BLaER1 treated with 17β-estradiol and CSF1 and Interleukin-3, amounts not matched to agents 10 nM and 100 nM (cell line): ENCODE measurements around the gene SORCS2.

Experiments
- H3K27ac ChIP-seq, 11 experiments: shearing (Covaris generic); formaldehyde crosslinking; 2 replicates each; pipeline ENCODE4 v1.8.1; 2022
- H3K27me3 ChIP-seq, 11 experiments: shearing (Covaris generic); formaldehyde crosslinking; 2 replicates each; pipeline ENCODE4 v1.8.1; 2022
- H3K36me3 ChIP-seq, 11 experiments: shearing (Covaris generic); formaldehyde crosslinking; 2 replicates each; pipeline ENCODE4 v1.8.1; 2022
- H3K4me1 ChIP-seq, 10 experiments: shearing (Covaris generic); formaldehyde crosslinking; 2 replicates each; pipeline ENCODE4 v1.8.1; 2022
- H3K4me2 ChIP-seq, 11 experiments: shearing (Covaris generic); formaldehyde crosslinking; 2 replicates each; pipeline ENCODE4 v1.8.1; 2022
- H3K4me3 ChIP-seq, 10 experiments: shearing (Covaris generic); formaldehyde crosslinking; 2 replicates each; pipeline ENCODE4 v1.8.1; 2022
- H3K9ac ChIP-seq, 11 experiments: shearing (Covaris generic); formaldehyde crosslinking; 2 replicates each; pipeline ENCODE4 v1.8.1; 2022
- H3K9me3 ChIP-seq, 11 experiments: shearing (Covaris generic); formaldehyde crosslinking; replicated peaks in 1 of 11; 2 replicates each; pipeline ENCODE4 v1.8.1; 2022
- H4K20me1 ChIP-seq, 11 experiments: shearing (Covaris generic); formaldehyde crosslinking; 2 replicates each; pipeline ENCODE4 v1.8.1; 2022
- Cebpa-rat ChIP-seq, 11 experiments: shearing (Covaris generic); IDR thresholded peaks; 2 replicates each; pipeline ENCODE4 v1.8.1; 2022

SORCS2 gene

DNA sequence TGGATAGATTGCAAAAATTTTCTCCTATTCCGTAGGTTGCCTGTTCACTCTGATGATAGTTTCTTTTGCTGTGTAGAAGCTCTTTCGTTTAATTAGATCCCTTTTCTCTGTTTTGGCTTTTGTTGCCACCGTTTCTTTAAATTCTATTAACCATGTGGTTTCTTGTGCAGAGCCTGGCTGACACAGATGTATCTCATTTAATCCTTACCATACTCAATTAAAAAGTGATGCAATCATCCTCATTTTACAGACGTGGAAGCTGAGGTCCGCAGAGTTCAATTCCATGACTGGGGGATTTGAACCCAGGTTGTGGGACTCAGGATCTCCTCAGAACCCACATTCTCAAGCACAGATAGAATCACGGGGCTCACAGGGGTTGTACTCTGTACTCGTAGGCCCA is 66.7 kb downstream of the SORCS2 start:
- Histone ChIP-seq H4K20me1 (peaks cover 0 to 12% (median 4%) of the 10 kb centered on the region in 11 experiments; a peak in 6 of 22 replicates), H3K9me3 (peaks cover 0 to 14% (median 0%) of the 10 kb centered on the region in 11 experiments; a peak in 5 of 22 replicates), H3K27me3 (no peaks in the 10 kb centered on the region), H3K27ac (no peak overlapping the region), H3K4me3 (no peak overlapping the region), H3K9ac (no peak overlapping the region), H3K4me2 (no peak overlapping the region), H3K36me3 (no peaks in the 10 kb centered on the region), H3K4me1 (peaks cover 0 to 47% (median 34%) of the 10 kb centered on the region in 10 experiments; a peak in 16 of 20 replicates)
- TF ChIP-seq Cebpa-rat (IDR thresholded peaks at IDR 0.05) = peak in 2 of 11 experiments; percentile 8 to 39; a peak in 2 of 22 replicates

DNA sequence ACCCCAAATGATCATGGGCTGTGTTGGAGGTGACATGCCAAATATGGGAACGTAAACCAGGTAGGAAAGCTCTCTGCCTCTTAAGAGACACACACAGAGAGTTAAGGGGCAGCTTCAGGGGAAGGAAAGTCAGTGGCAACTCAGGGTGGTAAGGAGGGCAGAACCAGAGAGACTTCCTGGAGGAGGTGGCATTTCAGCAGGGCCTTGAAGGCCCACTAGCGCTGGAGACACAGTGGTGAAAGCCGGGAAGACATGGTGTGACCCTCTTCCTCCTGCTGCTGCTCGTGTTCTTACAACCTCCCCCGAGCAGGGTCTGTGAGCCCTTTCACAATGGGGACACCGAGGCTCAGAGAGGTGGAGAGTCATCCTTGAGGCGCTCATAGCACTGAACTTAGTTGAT is 68.2 kb downstream of the SORCS2 start:
- Histone ChIP-seq H3K9ac (no peak overlapping the region), H3K4me2 (no peak overlapping the region; a peak in 2 of 22 replicates), H3K36me3 (no peaks in the 10 kb centered on the region), H3K27me3 (no peaks in the 10 kb centered on the region), H3K4me1 (peaks cover 0 to 32% (median 19%) of the 10 kb centered on the region in 10 experiments; a peak in 15 of 20 replicates), H4K20me1 (peaks cover 0 to 14% (median 0%) of the 10 kb centered on the region in 11 experiments; a peak in 1 of 22 replicates), H3K4me3 (no peak overlapping the region), H3K27ac (no peak overlapping the region), H3K9me3 (peaks cover 0 to 14% (median 0%) of the 10 kb centered on the region in 11 experiments; a peak in 5 of 22 replicates)
- TF ChIP-seq Cebpa-rat (IDR thresholded peaks at IDR 0.05) = no peak

DNA sequence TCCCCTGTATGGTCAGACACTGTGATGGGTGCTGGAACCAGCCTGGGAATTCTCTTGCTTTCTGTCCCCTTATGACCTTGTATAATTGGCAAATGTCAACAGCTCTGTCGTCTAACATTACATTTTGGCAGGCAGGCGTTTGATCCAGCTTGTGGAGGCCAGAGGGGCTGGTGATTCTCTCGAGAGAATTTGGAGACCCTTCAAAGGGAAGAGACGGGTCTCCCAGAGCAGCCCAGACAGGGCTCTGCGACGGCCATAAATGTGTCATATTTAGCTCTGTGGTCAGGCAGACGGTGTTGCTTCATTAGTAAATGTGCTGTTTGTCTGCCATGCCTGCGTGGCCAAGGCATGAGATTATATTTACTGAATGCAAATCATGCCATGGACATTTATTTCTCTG is 68.7 kb downstream of the SORCS2 start:
- Histone ChIP-seq H3K9ac (no peak overlapping the region), H4K20me1 (peaks cover 0 to 14% (median 0%) of the 10 kb centered on the region in 11 experiments; a peak in 1 of 22 replicates), H3K4me2 (peak overlapping the region in 2 of 11 experiments; percentile 24 to 25; a peak in 3 of 22 replicates), H3K36me3 (no peaks in the 10 kb centered on the region), H3K27ac (no peak overlapping the region), H3K4me3 (no peak overlapping the region), H3K4me1 (peaks cover 0 to 26% (median 14%) of the 10 kb centered on the region in 10 experiments; a peak in 14 of 20 replicates), H3K27me3 (no peaks in the 10 kb centered on the region), H3K9me3 (peaks cover 0 to 14% (median 0%) of the 10 kb centered on the region in 11 experiments; a peak in 5 of 22 replicates)
- no peak for TF ChIP-seq Cebpa-rat (IDR thresholded peaks at IDR 0.05)

DNA sequence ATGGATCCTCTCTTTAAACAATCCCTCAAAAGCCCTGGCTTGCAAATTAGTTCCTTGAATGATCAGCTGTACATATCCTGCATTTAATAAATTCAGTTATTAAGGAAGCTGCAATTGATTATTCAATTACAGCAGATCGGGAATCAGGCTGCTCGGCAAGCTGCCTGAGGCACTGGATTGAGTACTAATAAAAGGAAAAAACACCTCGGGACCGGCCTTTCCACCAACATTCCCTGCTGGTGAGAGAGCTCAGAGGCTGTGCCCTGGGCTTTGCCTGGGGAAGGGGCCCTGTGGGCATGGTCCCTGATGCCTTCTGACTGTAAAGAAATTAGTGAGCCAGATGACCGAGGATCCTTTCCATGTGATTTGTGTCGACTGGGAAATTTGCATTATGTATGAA is 69.2 kb downstream of the SORCS2 start:
- Histone ChIP-seq H3K9ac (no peak overlapping the region), H3K27ac (no peak overlapping the region), H4K20me1 (peaks cover 0 to 14% (median 0%) of the 10 kb centered on the region in 11 experiments; a peak in 1 of 22 replicates), H3K4me3 (no peak overlapping the region), H3K27me3 (no peaks in the 10 kb centered on the region), H3K9me3 (peaks cover 0 to 14% (median 0%) of the 10 kb centered on the region in 11 experiments; a peak in 5 of 22 replicates), H3K4me2 (0 out of 22 replicates have a peak overlapping the region, but pooled peaks of 1 of the 11 experiments have one; percentile 24), H3K4me1 (peaks cover 0 to 22% (median 9%) of the 10 kb centered on the region in 10 experiments; a peak in 15 of 20 replicates), H3K36me3 (no peaks in the 10 kb centered on the region)
- TF ChIP-seq Cebpa-rat (IDR thresholded peaks at IDR 0.05) = no peak

DNA sequence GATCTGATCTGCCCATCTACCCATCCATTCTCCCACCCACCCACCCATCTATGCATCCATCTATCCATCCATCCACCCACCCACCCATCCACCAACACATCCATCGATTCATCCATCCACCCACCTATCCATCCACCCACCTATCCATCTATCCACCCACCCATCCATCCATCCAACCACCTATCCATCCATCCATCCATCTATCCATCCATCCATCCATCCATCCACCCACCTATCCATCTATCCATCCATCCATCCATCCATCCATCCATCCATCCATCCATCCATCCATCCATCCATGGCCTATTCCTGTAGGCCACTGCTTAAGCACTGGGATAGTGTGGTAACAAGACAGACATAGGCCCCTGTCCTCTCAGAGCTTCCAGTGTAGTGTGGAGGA is 69.8 kb downstream of the SORCS2 start:
- no peak overlapping the region for H3K9ac ChIP-seq
- peaks cover 0 to 14% (median 0%) of the 10 kb centered on the region in 11 experiments; a peak in 1 of 22 replicates for H4K20me1 ChIP-seq
- no peak overlapping the region for H3K4me3 ChIP-seq
- peaks cover 0 to 16% (median 4%) of the 10 kb centered on the region in 10 experiments; a peak in 13 of 20 replicates for H3K4me1 ChIP-seq
- H3K4me2 ChIP-seq = no peak overlapping the region
- H3K9me3 ChIP-seq = peaks cover 0 to 14% (median 0%) of the 10 kb centered on the region in 11 experiments; a peak in 5 of 22 replicates
- no peak overlapping the region for H3K27ac ChIP-seq
- no peak for TF ChIP-seq Cebpa-rat (IDR thresholded peaks at IDR 0.05)
- no peaks in the 10 kb centered on the region for H3K36me3 ChIP-seq
- H3K27me3 ChIP-seq = no peaks in the 10 kb centered on the region

DNA sequence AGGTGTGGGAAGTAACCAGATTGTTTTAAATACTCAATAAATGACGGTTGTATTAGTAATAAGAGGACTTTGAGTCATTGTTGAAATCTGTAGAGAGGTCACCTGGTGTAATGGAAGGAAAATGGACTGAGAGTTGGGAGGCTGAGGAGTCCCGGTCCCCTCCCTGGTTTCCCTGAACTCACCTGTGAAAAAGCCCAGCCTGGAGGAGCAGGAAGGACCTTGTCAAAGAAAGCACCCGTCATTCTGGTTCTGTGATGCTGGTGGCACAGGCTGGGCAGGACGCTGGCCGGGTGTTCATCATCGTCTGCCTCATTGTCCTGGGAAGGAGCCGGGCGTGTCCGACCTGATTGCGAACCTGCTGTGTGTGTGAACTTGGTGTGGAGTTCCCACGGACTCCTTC is 70.8 kb downstream of the SORCS2 start:
- Histone ChIP-seq H4K20me1 (peaks cover 0 to 14% (median 0%) of the 10 kb centered on the region in 11 experiments; a peak in 1 of 22 replicates), H3K27me3 (no peaks in the 10 kb centered on the region), H3K4me1 (peaks cover 0 to 9% (median 2%) of the 10 kb centered on the region in 10 experiments; a peak in 6 of 20 replicates), H3K36me3 (no peaks in the 10 kb centered on the region), H3K9ac (no peak overlapping the region), H3K9me3 (peaks cover 0 to 14% (median 0%) of the 10 kb centered on the region in 11 experiments; a peak in 5 of 22 replicates), H3K4me3 (no peak overlapping the region), H3K4me2 (no peak overlapping the region), H3K27ac (no peak overlapping the region)
- no peak for TF ChIP-seq Cebpa-rat (IDR thresholded peaks at IDR 0.05)

DNA sequence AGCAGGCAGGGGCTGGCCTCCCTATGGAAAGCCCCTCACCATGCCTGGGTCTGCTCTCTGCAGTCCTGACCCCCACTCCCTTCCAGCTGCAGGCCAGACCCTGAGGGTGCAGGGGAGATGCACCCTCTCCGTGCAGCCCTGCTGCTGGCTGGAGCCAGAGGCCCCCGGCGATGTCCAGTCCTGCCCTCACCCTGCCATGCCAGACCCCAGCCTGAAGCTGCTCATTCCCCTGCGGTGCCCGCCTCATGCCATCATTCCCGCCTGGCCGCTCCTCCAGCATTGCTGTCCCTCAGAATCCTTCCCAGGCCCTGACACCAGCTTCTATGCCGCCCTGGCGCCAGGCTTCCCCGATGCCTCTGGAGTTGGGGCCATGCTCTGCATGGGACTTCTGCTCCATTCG is 72.4 kb downstream of the SORCS2 start:
- no peak overlapping the region for H3K4me3 ChIP-seq

DNA sequence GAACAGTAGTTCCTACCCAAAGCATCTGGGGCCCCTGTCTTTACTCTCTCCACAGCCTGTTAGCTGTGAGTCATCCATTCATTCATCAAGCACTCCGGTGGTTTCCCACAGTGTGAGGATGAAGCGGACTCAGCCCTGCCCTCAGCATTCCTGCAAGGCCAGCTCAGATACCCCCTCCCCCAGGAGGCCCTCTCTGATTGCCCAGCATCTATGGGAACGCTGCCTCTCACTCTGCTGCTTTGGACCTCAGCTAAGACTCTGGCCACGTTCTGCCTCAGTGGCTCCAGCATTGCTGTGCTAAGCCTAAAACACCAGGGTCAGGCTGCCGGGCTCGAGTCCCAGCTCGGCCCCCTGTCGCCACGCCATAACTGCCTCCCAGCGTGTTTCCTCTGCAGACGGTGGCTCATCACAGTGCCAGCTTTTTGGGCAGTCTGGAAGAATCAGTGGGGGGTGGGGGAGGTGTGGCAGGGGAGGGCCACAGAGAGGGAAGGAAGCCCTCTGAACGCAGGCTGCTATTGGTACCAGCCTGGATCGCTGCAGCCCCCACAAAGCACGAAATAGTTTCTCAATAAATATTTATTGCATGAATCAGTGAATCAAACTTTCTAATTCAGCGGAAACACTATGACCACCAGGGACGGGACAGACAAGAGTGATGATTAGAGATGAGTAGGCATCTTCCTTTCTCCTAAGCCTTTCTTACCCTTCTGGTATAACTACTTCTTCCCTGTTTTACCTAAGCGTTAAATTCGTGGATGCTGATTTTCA is 74.4 kb downstream of the SORCS2 start:
- H3K4me1 ChIP-seq = peaks cover 0 to 6% (median 0%) of the 10 kb centered on the region in 10 experiments; a peak in 2 of 20 replicates
- no peak overlapping the region for H3K9ac ChIP-seq

More for the DNA sequence above, 72.4 kb downstream of the SORCS2 start:
- H3K9me3 ChIP-seq = peaks cover 0 to 8% (median 0%) of the 10 kb centered on the region in 11 experiments; a peak in 3 of 22 replicates
- peaks cover 0 to 9% (median 2%) of the 10 kb centered on the region in 10 experiments; a peak in 6 of 20 replicates for H3K4me1 ChIP-seq
- no peak overlapping the region for H3K9ac ChIP-seq
- no peak overlapping the region for H3K4me2 ChIP-seq
- TF ChIP-seq Cebpa-rat (IDR thresholded peaks at IDR 0.05) = no peak
- H4K20me1 ChIP-seq = peaks cover 0 to 14% (median 0%) of the 10 kb centered on the region in 11 experiments; a peak in 1 of 22 replicates
- H3K27me3 ChIP-seq = no peaks in the 10 kb centered on the region
- no peaks in the 10 kb centered on the region for H3K36me3 ChIP-seq
- no peak overlapping the region for H3K27ac ChIP-seq

DNA sequence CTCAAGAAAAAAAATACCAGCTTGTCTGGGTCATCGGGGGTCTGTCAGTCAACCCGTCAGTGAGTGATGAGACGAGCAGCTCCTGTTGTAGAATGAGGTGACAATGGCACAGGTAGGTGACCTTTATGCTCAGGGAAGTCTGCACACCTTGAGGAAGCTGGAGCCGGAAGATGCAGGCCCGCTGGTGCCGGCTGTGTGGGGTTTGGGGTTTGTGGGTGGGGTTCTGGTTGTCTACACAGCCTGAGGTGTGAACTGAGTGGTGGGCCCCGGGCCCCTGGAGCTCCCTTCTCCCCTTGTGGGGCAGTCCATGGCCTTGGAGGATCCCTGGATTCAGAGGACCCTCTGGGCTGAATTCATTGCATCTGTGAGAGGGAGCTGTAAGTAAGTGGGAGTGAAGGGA is 75.5 kb downstream of the SORCS2 start:
- no peak overlapping the region for H3K4me2 ChIP-seq

More for the DNA sequence above, 74.4 kb downstream of the SORCS2 start:
- H3K4me3 ChIP-seq = no peak overlapping the region
- H3K27me3 ChIP-seq = no peaks in the 10 kb centered on the region
- H4K20me1 ChIP-seq = peaks cover 0 to 14% (median 0%) of the 10 kb centered on the region in 11 experiments; a peak in 1 of 22 replicates
- no peaks in the 10 kb centered on the region for H3K9me3 ChIP-seq
- H3K4me2 ChIP-seq = no peak overlapping the region; a peak in 1 of 22 replicates
- TF ChIP-seq Cebpa-rat (IDR thresholded peaks at IDR 0.05) = no peak
- no peak overlapping the region for H3K27ac ChIP-seq
- H3K36me3 ChIP-seq = no peaks in the 10 kb centered on the region

More for the DNA sequence above, 75.5 kb downstream of the SORCS2 start:
- Histone ChIP-seq H3K9ac (no peak overlapping the region), H3K36me3 (no peaks in the 10 kb centered on the region), H3K4me3 (no peak overlapping the region), H3K4me1 (peaks cover 0 to 6% (median 0%) of the 10 kb centered on the region in 10 experiments; a peak in 2 of 20 replicates), H3K9me3 (no peaks in the 10 kb centered on the region), H3K27me3 (no peaks in the 10 kb centered on the region), H4K20me1 (peaks cover 0 to 14% (median 0%) of the 10 kb centered on the region in 11 experiments; a peak in 1 of 22 replicates), H3K27ac (no peak overlapping the region)
- no peak for TF ChIP-seq Cebpa-rat (IDR thresholded peaks at IDR 0.05)
